ENCODE measurements around the gene DHX40. TPM values are rescaled to one million over a fixed set of nuclear protein-coding genes. Genes with fewer than 3 reads are reported as not detected.
A peak's percentile ranks its signal among the peaks of the same experiment; 100 is the strongest.
"Not testable (repeated sequence)": the region's sequence is repeated elsewhere in the genome, so short reads cannot be mapped to it uniquely, and the experiment has no call there.

Gene DHX40
- total and polyA plus RNA-seq, 4 experiments from 2014 or later: 19.9 to 29.9 (median 26.3) TPM

GRCh38 chr17:59643159-59644140 lies 78.0 kb downstream of the DHX40 start:
- no peak overlapping the region for H3K4me3 ChIP-seq (ENCODE audit: low read length in 2 of 2)
- Mint-ChIP-seq H3K4me3 (peak overlapping the region in 1 of 8 donors; percentile 35), H3K27me3 (no peaks in the 10 kb centered on the region), H3K27ac (peak overlapping the region in 1 of 7 donors; percentile 57), H3K9me3 (no peaks in the 10 kb centered on the region), H3K4me1 (peaks cover 39 to 73% (median 51%) of the 10 kb centered on the region in 4 donors), H3K36me3 (peaks cover 13 to 39% of the 10 kb centered on the region in 2 donors)
- no peaks in the 10 kb centered on the region for H3K27me3 ChIP-seq (ENCODE audit: insufficient read depth, low read length)
- ChIA-PET CTCF (ENCODE audit: partially characterized antibody) (interaction anchor here (1.3 kb wide), 1 partner anchor 16 kb away, joined by 3 read pairs; no protein-coding TSS in a partner anchor), POLR2A (ENCODE audit: partially characterized antibody) (interaction anchor here (0.7 to 1.5 kb wide), 5 partner anchors 7 to 1034 kb away, joined by 3 to 15 read pairs (median 4); partner anchors contain the start of genes BCAS3, CLTC, PTRH2 and VMP1)
- H3K36me3 ChIP-seq (ENCODE audit: insufficient read depth, low read length): peaks cover 22% of the 10 kb centered on the region
- intact Hi-C loops (cut with micrococcal nuclease): no loop called here
- no peak for DNase-seq
- H3K4me1 ChIP-seq (ENCODE audit: insufficient read depth, low read length): peaks cover 48% of the 10 kb centered on the region
- no peaks in the 10 kb centered on the region for H3K9me3 ChIP-seq (ENCODE audit: control insufficient read depth in 1 of 2, low read length in 2 of 2)
- no peak overlapping the region for H3K27ac ChIP-seq (ENCODE audit: low read depth, low read length)

- Mint-ChIP-seq H3K4me3 (no peak overlapping the region), H3K27ac (no peak overlapping the region), H3K4me1 (peaks cover 37 to 68% (median 48%) of the 10 kb centered on the region in 4 donors), H3K27me3 (no peaks in the 10 kb centered on the region), H3K36me3 (peaks cover 34 to 68% of the 10 kb centered on the region in 2 donors), H3K9me3 (no peaks in the 10 kb centered on the region)
- intact Hi-C loops (cut with micrococcal nuclease): no loop called here
- Histone ChIP-seq H3K27me3 (ENCODE audit: insufficient read depth, low read length) (no peaks in the 10 kb centered on the region), H3K4me3 (ENCODE audit: low read length in 2 of 2) (no peak overlapping the region), H3K27ac (ENCODE audit: low read depth, low read length) (no peak overlapping the region), H3K36me3 (ENCODE audit: insufficient read depth, low read length) (peaks cover 39% of the 10 kb centered on the region), H3K9me3 (ENCODE audit: control insufficient read depth in 1 of 2, low read length in 2 of 2) (no peaks in the 10 kb centered on the region), H3K4me1 (ENCODE audit: insufficient read depth, low read length) (peaks cover 26% of the 10 kb centered on the region)
- no peak for DNase-seq
- CTCF ChIA-PET (ENCODE audit: partially characterized antibody): no interaction called here
- POLR2A ChIA-PET (ENCODE audit: partially characterized antibody): no interaction called here
Observed at GRCh38 chr17:59647288-59647687, 81.9 kb downstream of the DHX40 start.

- Histone ChIP-seq H3K4me3 (ENCODE audit: low read length in 2 of 2) (no peak overlapping the region), H3K27ac (ENCODE audit: low read depth, low read length) (no peak overlapping the region), H3K9me3 (ENCODE audit: control insufficient read depth in 1 of 2, low read length in 2 of 2) (no peaks in the 10 kb centered on the region), H3K27me3 (ENCODE audit: insufficient read depth, low read length) (no peaks in the 10 kb centered on the region), H3K4me1 (ENCODE audit: insufficient read depth, low read length) (peaks cover 16% of the 10 kb centered on the region), H3K36me3 (ENCODE audit: insufficient read depth, low read length) (peaks cover 52% of the 10 kb centered on the region)
- Mint-ChIP-seq H3K27ac (peak overlapping the region in 2 of 7 donors; percentile 48 to 60), H3K36me3 (peaks cover 41 to 72% of the 10 kb centered on the region in 2 donors), H3K4me3 (no peak overlapping the region), H3K9me3 (no peaks in the 10 kb centered on the region), H3K27me3 (no peaks in the 10 kb centered on the region), H3K4me1 (peaks cover 28 to 55% (median 35%) of the 10 kb centered on the region in 4 donors)
- no peak for DNase-seq
- ChIA-PET POLR2A (ENCODE audit: partially characterized antibody) (interaction anchor here (1.4 to 3.1 kb wide), 2 partner anchors 7 to 30 kb away, joined by 4 to 12 read pairs; partner anchors contain the start of gene CLTC), CTCF (ENCODE audit: partially characterized antibody) (no interaction called here)
- intact Hi-C loops (cut with micrococcal nuclease): no loop called here
Observed at GRCh38 chr17:59649886-59650285, 84.5 kb downstream of the DHX40 start.

GRCh38 chr17:59650642-59651041 lies 85.2 kb downstream of the DHX40 start:
- ChIA-PET POLR2A (ENCODE audit: partially characterized antibody) (interaction anchor here (1.4 to 3.1 kb wide), 2 partner anchors 8 to 31 kb away, joined by 4 to 12 read pairs; partner anchors contain the start of gene CLTC), CTCF (ENCODE audit: partially characterized antibody) (no interaction called here)

GRCh38 chr17:59651346-59651745 lies 85.9 kb downstream of the DHX40 start:
- H3K36me3 ChIP-seq (ENCODE audit: insufficient read depth, low read length): peaks cover 58% of the 10 kb centered on the region
- intact Hi-C loops (cut with micrococcal nuclease): no loop called here
- peak overlapping the region in 1 of 8 donors; percentile 0 for H3K4me3 Mint-ChIP-seq
- H3K36me3 Mint-ChIP-seq: peaks cover 55 to 77% of the 10 kb centered on the region in 2 donors
- no peaks in the 10 kb centered on the region for H3K9me3 ChIP-seq (ENCODE audit: control insufficient read depth in 1 of 2, low read length in 2 of 2)
- H3K27ac Mint-ChIP-seq: peak overlapping the region in 1 of 7 donors; percentile 56
- H3K4me1 Mint-ChIP-seq: peaks cover 29 to 52% (median 36%) of the 10 kb centered on the region in 4 donors
- peaks cover 16% of the 10 kb centered on the region for H3K4me1 ChIP-seq (ENCODE audit: insufficient read depth, low read length)
- ChIA-PET CTCF (ENCODE audit: partially characterized antibody) (no interaction called here), POLR2A (ENCODE audit: partially characterized antibody) (interaction anchor here (0.8 to 3.1 kb wide), 3 partner anchors 9 to 32 kb away, joined by 3 to 12 read pairs (median 4); partner anchors contain the start of gene CLTC)
- no peak overlapping the region for H3K4me3 ChIP-seq (ENCODE audit: low read length in 2 of 2)
- H3K27me3 ChIP-seq (ENCODE audit: insufficient read depth, low read length): no peaks in the 10 kb centered on the region
- H3K27ac ChIP-seq (ENCODE audit: low read depth, low read length): no peak overlapping the region
- peak in 4 of 5 donors; percentile 13 to 29 (median 21) for DNase-seq
- no peaks in the 10 kb centered on the region for H3K9me3 Mint-ChIP-seq
- H3K27me3 Mint-ChIP-seq: no peaks in the 10 kb centered on the region

More at GRCh38 chr17:59650642-59651041, 85.2 kb downstream of the DHX40 start:
- H3K36me3 Mint-ChIP-seq: peaks cover 49 to 77% of the 10 kb centered on the region in 2 donors
- no peak overlapping the region for H3K4me3 ChIP-seq (ENCODE audit: low read length in 2 of 2)
- no peaks in the 10 kb centered on the region for H3K27me3 Mint-ChIP-seq
- no peak overlapping the region for H3K27ac ChIP-seq (ENCODE audit: low read depth, low read length)
- no peaks in the 10 kb centered on the region for H3K9me3 Mint-ChIP-seq
- H3K27me3 ChIP-seq (ENCODE audit: insufficient read depth, low read length): no peaks in the 10 kb centered on the region
- peaks cover 16% of the 10 kb centered on the region for H3K4me1 ChIP-seq (ENCODE audit: insufficient read depth, low read length)
- H3K36me3 ChIP-seq (ENCODE audit: insufficient read depth, low read length): peaks cover 54% of the 10 kb centered on the region
- H3K4me1 Mint-ChIP-seq: peaks cover 29 to 54% (median 36%) of the 10 kb centered on the region in 4 donors
- DNase-seq: no peak
- intact Hi-C loops (cut with micrococcal nuclease): no loop called here
- no peaks in the 10 kb centered on the region for H3K9me3 ChIP-seq (ENCODE audit: control insufficient read depth in 1 of 2, low read length in 2 of 2)
- H3K27ac Mint-ChIP-seq: peak overlapping the region in 3 of 7 donors; percentile 8 to 29 (median 28)
- H3K4me3 Mint-ChIP-seq: no peak overlapping the region

- CTCF ChIA-PET (ENCODE audit: partially characterized antibody): interaction anchor here (1.2 kb wide), 1 partner anchor 18 kb away, joined by 3 read pairs; no protein-coding TSS in a partner anchor
- Histone ChIP-seq H3K9me3 (ENCODE audit: control insufficient read depth in 1 of 2, low read length in 2 of 2) (no peaks in the 10 kb centered on the region), H3K36me3 (ENCODE audit: insufficient read depth, low read length) (peaks cover 61% of the 10 kb centered on the region), H3K27ac (ENCODE audit: low read depth, low read length) (no peak overlapping the region), H3K4me1 (ENCODE audit: insufficient read depth, low read length) (peaks cover 16% of the 10 kb centered on the region), H3K27me3 (ENCODE audit: insufficient read depth, low read length) (no peaks in the 10 kb centered on the region), H3K4me3 (ENCODE audit: low read length in 2 of 2) (no peak overlapping the region)
- H3K36me3 Mint-ChIP-seq: peaks cover 55 to 73% of the 10 kb centered on the region in 2 donors
- intact Hi-C loops (cut with micrococcal nuclease): no loop called here
- no peak for DNase-seq
- POLR2A ChIA-PET (ENCODE audit: partially characterized antibody): interaction anchor here (0.8 to 3.1 kb wide), 4 partner anchors 9 to 32 kb away, joined by 3 to 12 read pairs (median 4); partner anchors contain the start of gene CLTC
- no peak overlapping the region for H3K4me3 Mint-ChIP-seq
- H3K9me3 Mint-ChIP-seq: no peaks in the 10 kb centered on the region
- H3K4me1 Mint-ChIP-seq: peaks cover 27 to 44% (median 34%) of the 10 kb centered on the region in 4 donors
- H3K27ac Mint-ChIP-seq: peak overlapping the region in 1 of 7 donors; percentile 59
- H3K27me3 Mint-ChIP-seq: no peaks in the 10 kb centered on the region
Observed at GRCh38 chr17:59652119-59652518, 86.7 kb downstream of the DHX40 start.

GRCh38 chr17:59656624-59657023 lies 91.2 kb downstream of the DHX40 start:
- H3K4me3 Mint-ChIP-seq; H3K27me3 Mint-ChIP-seq; H3K27ac ChIP-seq (ENCODE audit: low read depth, low read length); H3K27me3 ChIP-seq (ENCODE audit: insufficient read depth, low read length); H3K27ac Mint-ChIP-seq; H3K9me3 ChIP-seq (ENCODE audit: control insufficient read depth in 1 of 2, low read length in 2 of 2); DNase-seq; H3K9me3 Mint-ChIP-seq; POLR2A ChIA-PET (ENCODE audit: partially characterized antibody); intact Hi-C loops (cut with micrococcal nuclease); H3K4me1 ChIP-seq (ENCODE audit: insufficient read depth, low read length); H3K4me3 ChIP-seq (ENCODE audit: low read length in 2 of 2): not testable (repeated sequence)
- H3K36me3 Mint-ChIP-seq: peaks cover 56 to 72% of the 10 kb centered on the region in 2 donors
- peaks cover 69% of the 10 kb centered on the region for H3K36me3 ChIP-seq (ENCODE audit: insufficient read depth, low read length)
- CTCF ChIA-PET (ENCODE audit: partially characterized antibody): interaction anchor here (0.5 kb wide), 1 partner anchor 194 kb away, joined by 4 read pairs; no protein-coding TSS in a partner anchor
- peaks cover 7 to 11% (median 9%) of the 10 kb centered on the region in 4 donors for H3K4me1 Mint-ChIP-seq
